Smooth muscle cell (in vitro differentiated cells): Measurements from ENCODE around the gene TRH. TPM values are rescaled to one million over a fixed set of nuclear protein-coding genes. Genes with fewer than 3 reads are reported as not detected.
A peak's percentile ranks its signal among the peaks of the same experiment; 100 is the strongest.
"Not testable (repeated sequence)": the region's sequence is repeated elsewhere in the genome, so short reads cannot be mapped to it uniquely, and the experiment has no call there.

Source experiments
- DNase-seq: peaks from one replicate; lab custom pipeline; 2025; ENCODE audit not compliant: unreplicated experiment; lab: John Stamatoyannopoulos, UW
- H2AFZ ChIP-seq: fragments of 200-600 bp; sonication (generic); 2 replicates; pipeline ENCODE4 v1.6.0; 2016; ENCODE audit warnings: antibody characterized with exemption, low read depth, mild to moderate bottlenecking
- H3F3A ChIP-seq: fragments of 200-600 bp; sonication (generic); 2 replicates; pipeline ENCODE4 v1.6.0; 2017; ENCODE audit warnings: antibody characterized with exemption, low read depth
- H3K27ac ChIP-seq: fragments of 200-600 bp; sonication (generic); 2 replicates; pipeline ENCODE4 v1.5.1; 2016; ENCODE audit warnings: low read depth, mild to moderate bottlenecking
- H3K27me3 ChIP-seq: fragments of 200-600 bp; sonication (generic); 2 replicates; pipeline ENCODE4 v1.6.1; 2016; ENCODE audit warnings: low read depth, mild to moderate bottlenecking
- H3K36me3 ChIP-seq: fragments of 200-600 bp; sonication (generic); 2 replicates; pipeline ENCODE4 v1.5.1; 2016; ENCODE audit warnings: low read depth
- H3K4me1 ChIP-seq: fragments of 200-600 bp; sonication (generic); 2 replicates; pipeline ENCODE4 v1.5.1; 2016; ENCODE audit warnings: low read depth
- H3K4me2 ChIP-seq: fragments of 200-600 bp; sonication (generic); 2 replicates; pipeline ENCODE4 v1.6.0; 2016; ENCODE audit warnings: mild to moderate bottlenecking
- H3K4me3 ChIP-seq: fragments of 200-600 bp; sonication (generic); 2 replicates; pipeline ENCODE4 v1.5.1; 2016; ENCODE audit warnings: mild to moderate bottlenecking
- H3K79me2 ChIP-seq: fragments of 200-600 bp; sonication (generic); 2 replicates; pipeline ENCODE4 v1.6.0; 2016; ENCODE audit warnings: low read depth, mild to moderate bottlenecking
- H3K9ac ChIP-seq: fragments of 200-600 bp; sonication (generic); 2 replicates; pipeline ENCODE4 v1.6.0; 2016; ENCODE audit warnings: low read depth
- H3K9me3 ChIP-seq: fragments of 200-600 bp; sonication (generic); replicated peaks from 2 replicates; pipeline ENCODE4 v1.5.1; 2016; ENCODE audit warnings: low read depth
- H4K20me1 ChIP-seq: fragments of 200-600 bp; sonication (generic); 2 replicates; pipeline ENCODE4 v1.6.0; 2016; ENCODE audit warnings: low read depth
- CTCF ChIP-seq: fragments of 200-600 bp; sonication (generic); IDR thresholded peaks from 2 replicates; pipeline ENCODE4 v1.5.1; 2017; ENCODE audit warnings: borderline replicate concordance, mild to moderate bottlenecking, antibody characterized with exemption; ENCODE audit not compliant: insufficient read depth, poor library complexity, severe bottlenecking
- WGBS: methylation state at CpG from one replicate; pipeline ENCODE4 v1.1.7; 2016; ENCODE audit warnings: low lambda C conversion rate; 5-methylcytosine and 5-hydroxymethylcytosine counted together
- polyA plus RNA-seq: library from polyadenylated mRNA; unstranded; fragments of >200 nt; fragmentation: Nextera tagmentation; extraction: Ambion mirVana; gene quantifications from 2 replicates; pipeline ENCODE4 v1.2.1, GENCODE V29; 2016
- total RNA-seq: library from RNA; depleted of rRNA; stranded (reverse); fragments of >200 nt; gene quantifications from 2 replicates; pipeline ENCODE4 v1.2.3, GENCODE V29; 2014

Gene TRH
- total and polyA plus RNA-seq, 2 experiments from 2014 or later, result not detected

DNA sequence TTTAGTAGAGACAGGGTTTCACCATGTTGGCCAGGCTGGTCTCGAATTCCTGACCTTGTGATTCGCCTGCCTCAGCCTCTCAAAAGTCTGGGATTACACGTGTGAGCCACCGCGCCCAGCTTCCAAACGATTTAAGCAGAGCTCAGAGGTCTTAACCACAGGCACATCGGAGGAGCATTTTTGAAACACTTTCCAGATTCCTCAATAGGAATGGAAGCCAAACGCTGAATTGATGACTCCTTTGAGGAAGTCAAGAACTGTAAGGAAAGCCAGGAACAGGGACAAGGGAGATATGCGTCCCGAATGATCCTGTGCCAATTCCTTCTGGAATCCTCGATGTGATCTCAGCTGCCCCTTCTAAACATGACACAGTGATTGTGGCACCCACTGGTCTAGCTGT, 40.0 kb downstream of the TRH start:
- Histone ChIP-seq H3F3A (no peaks in the 10 kb centered on the region), H3K4me2 (no peak overlapping the region), H2AFZ (no peak overlapping the region), H3K9ac (no peak overlapping the region), H3K9me3 (no peaks in the 10 kb centered on the region), H3K79me2 (no peaks in the 10 kb centered on the region), H3K4me1 (no peaks in the 10 kb centered on the region), H3K36me3 (no peaks in the 10 kb centered on the region), H3K27ac (no peak overlapping the region), H4K20me1 (no peaks in the 10 kb centered on the region), H3K4me3 (no peak overlapping the region), H3K27me3 (peaks cover 5% of the 10 kb centered on the region)
- 85% methylated on average over 11 of the region's 11 CpGs for WGBS
- no peak for DNase-seq
- no peak for TF ChIP-seq CTCF

- H3K4me2 ChIP-seq, H3K79me2 ChIP-seq, H4K20me1 ChIP-seq, H2AFZ ChIP-seq, H3K36me3 ChIP-seq, H3K4me1 ChIP-seq, H3K4me3 ChIP-seq, H3K27me3 ChIP-seq, DNase-seq, H3K9me3 ChIP-seq, H3K27ac ChIP-seq, H3F3A ChIP-seq, H3K9ac ChIP-seq: not testable (repeated sequence)
- 84% methylated on average over 13 of the region's 13 CpGs for WGBS
These were observed 43.1 kb downstream of the TRH start for GRCh38 chr3:130017661-130018060.

DNA sequence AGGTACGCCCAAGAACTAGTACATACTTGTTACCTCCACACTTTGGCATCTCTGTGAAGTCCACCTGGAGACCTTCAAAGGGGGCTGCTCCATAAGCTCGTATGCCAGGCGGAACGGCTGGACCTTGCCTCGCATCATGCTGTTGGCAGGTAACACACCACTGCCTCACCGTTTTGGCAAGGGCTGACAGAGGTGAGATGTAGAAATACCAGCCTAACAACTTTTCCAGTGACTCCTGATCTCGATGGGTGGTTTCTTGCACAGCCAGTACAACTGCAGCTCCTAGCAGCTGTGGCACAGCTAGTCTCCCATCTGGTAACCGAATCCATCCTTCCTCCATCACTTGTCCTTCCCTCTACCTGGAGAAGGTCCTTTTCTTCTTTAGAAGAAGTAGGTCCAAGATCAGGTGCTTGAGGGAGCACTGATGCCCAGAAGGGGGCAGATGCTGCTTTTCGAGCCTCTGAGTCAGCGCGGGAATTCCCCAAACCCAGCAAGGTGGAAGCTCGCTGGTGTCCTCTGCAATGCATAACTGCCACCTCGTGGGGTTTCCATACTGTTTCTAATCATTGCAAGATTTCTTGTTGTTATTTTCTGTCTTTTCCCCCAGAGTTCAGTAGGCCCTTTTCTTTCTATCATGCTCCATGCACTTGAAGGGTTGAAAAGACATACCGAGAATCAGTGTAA, 51.8 kb downstream of the TRH start:
- not testable (repeated sequence) for H3K4me3 ChIP-seq, H3K9me3 ChIP-seq, H3K79me2 ChIP-seq, DNase-seq, H3K9ac ChIP-seq, H3K27ac ChIP-seq, H3K4me1 ChIP-seq, H3K36me3 ChIP-seq, H4K20me1 ChIP-seq, H3K27me3 ChIP-seq, H3F3A ChIP-seq, H3K4me2 ChIP-seq, H2AFZ ChIP-seq
- 65% methylated on average over 14 of the region's 14 CpGs for WGBS
- peak; percentile 21 for TF ChIP-seq CTCF

- H3K9ac ChIP-seq, H3K4me3 ChIP-seq, H3K79me2 ChIP-seq, H3K4me1 ChIP-seq, DNase-seq, H3K4me2 ChIP-seq, H4K20me1 ChIP-seq, H3K27ac ChIP-seq, H3K27me3 ChIP-seq, H3K36me3 ChIP-seq, H2AFZ ChIP-seq, H3K9me3 ChIP-seq, H3F3A ChIP-seq: not testable (repeated sequence)
- WGBS, result 57% methylated on average over 6 of the region's 6 CpGs
These were observed 52.9 kb downstream of the TRH start for GRCh38 chr3:130027437-130027836.

Other genes with a start within 250 kb of the TRH start
- gene TMCC1, start 81.0 kb upstream of the TRH start, total RNA-seq, result 17.8 and 32.5 TPM in 2 replicates
- gene TMCC1, start 81.0 kb upstream of the TRH start, polyA plus RNA-seq, result 5.3 and 9.7 TPM in 2 replicates
- not detected in 2 replicates for gene ALG1L2, start 107.1 kb downstream of the TRH start, total RNA-seq
- 0.38 and 1.2 TPM in 2 replicates for gene ALG1L2, start 107.1 kb downstream of the TRH start, polyA plus RNA-seq